ENCODE measurements around the gene TEX51. TPM values are rescaled to one million over a fixed set of nuclear protein-coding genes. Genes with fewer than 3 reads are reported as not detected.
A peak's percentile ranks its signal among the peaks of the same experiment; 100 is the strongest.

Gene TEX51
- total RNA-seq, 6 donors from 2014 or later, result not detected

DNA sequence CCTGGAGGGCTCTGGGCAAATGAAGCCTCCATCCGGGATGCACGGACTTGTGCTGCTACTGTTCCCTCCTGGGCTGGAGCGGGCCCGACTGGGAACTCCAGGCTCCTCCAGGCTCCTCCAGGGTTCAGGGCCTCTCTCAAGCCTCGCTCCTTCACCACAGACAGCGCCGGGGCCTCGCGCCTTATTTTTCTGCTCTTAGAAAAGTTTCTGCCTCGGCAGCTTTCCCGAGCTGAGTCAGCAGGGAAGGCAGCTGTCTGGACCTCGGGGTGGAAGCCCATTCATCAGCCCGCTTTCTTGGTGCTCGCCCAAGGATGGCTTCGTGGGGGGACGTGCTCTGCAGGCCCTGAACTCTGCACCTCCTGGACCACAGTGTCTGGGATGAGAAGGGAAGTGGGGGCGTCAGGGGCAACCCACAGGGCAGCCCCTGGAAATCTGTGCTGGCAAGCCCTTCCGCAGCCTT lies 12.9 kb upstream of the TEX51 start:
- H3K27ac ChIP-seq, result no peak overlapping the region
- DNase-seq, result peak in 1 of 2 donors; percentile 60

DNA sequence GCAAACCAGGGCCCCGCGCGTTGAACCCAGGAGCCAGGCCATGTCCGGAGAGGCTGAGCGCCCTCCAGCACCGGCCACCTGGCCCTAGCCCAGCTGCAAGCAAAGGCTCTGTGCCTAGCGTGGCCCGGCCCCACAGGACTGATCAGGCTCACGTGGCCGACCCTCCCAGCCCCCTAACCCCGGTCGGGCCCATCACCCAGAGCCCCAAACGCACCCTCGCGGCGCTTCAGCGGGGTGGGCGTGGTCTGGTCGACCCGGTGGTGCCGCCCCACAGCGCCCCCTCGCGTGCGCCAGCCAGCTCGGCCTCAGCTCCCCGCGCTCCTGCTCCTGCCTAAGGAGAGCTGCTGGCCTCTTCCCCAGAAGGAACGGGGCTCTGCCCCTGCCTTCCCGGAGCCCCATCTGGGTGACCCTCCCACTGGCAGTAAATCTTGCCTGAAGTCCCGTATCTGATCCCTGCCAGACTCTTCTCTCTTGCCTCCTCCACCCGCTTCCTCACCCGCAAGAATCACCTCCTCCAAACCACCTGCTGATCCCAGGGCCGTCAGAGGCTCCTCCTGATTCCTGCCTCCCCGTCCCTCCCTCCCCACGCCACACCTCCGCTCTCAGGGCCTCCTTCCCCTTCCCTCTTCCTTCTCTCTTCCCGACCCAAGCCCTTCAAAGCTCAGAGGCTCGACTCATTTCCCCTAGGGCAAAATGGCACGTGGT lies 12.3 kb upstream of the TEX51 start:
- H3K36me3 ChIP-seq, result no peaks in the 10 kb centered on the region
- H3K4me3 ChIP-seq, result peak overlapping the region in 3 of 4 donors; percentile 20 to 43 (median 36)
- peak; percentile 62 to 93 for DNase-seq
- H3K9me3 ChIP-seq, result no peaks in the 10 kb centered on the region
- peak; percentile 28 to 90 for ATAC-seq (ENCODE audit: low FRiP score in 2 of 2)
- TF ChIP-seq POLR2A (IDR thresholded peaks at IDR 0.05), result no peak
- TF ChIP-seq, protein P1, sequence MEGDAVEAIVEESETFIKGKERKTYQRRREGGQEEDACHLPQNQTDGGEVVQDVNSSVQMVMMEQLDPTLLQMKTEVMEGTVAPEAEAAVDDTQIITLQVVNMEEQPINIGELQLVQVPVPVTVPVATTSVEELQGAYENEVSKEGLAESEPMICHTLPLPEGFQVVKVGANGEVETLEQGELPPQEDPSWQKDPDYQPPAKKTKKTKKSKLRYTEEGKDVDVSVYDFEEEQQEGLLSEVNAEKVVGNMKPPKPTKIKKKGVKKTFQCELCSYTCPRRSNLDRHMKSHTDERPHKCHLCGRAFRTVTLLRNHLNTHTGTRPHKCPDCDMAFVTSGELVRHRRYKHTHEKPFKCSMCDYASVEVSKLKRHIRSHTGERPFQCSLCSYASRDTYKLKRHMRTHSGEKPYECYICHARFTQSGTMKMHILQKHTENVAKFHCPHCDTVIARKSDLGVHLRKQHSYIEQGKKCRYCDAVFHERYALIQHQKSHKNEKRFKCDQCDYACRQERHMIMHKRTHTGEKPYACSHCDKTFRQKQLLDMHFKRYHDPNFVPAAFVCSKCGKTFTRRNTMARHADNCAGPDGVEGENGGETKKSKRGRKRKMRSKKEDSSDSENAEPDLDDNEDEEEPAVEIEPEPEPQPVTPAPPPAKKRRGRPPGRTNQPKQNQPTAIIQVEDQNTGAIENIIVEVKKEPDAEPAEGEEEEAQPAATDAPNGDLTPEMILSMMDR (IDR thresholded peaks at IDR 0.05), result peak in 5 of 6 experiments; percentile 36 to 71 (median 67)
- H3K27me3 ChIP-seq, result no peaks in the 10 kb centered on the region
- no peak overlapping the region for H3K27ac ChIP-seq
- peaks cover 4 to 13% (median 9%) of the 10 kb centered on the region in 4 donors for H3K4me1 ChIP-seq
- WGBS, 2 donors, result 7 to 15% methylated on average over 13 to 16 of the region's 40 CpGs

More for the DNA sequence above, 12.9 kb upstream of the TEX51 start:
- Histone ChIP-seq H3K4me3 (peak overlapping the region in 3 of 4 donors; percentile 20 to 43 (median 36)), H3K27me3 (no peaks in the 10 kb centered on the region), H3K9me3 (no peaks in the 10 kb centered on the region), H3K4me1 (peaks cover 4 to 13% (median 9%) of the 10 kb centered on the region in 4 donors), H3K36me3 (no peaks in the 10 kb centered on the region)
- no peak for TF ChIP-seq POLR2AphosphoS5 (IDR thresholded peaks at IDR 0.05)
- no peak for TF ChIP-seq EP300 (IDR thresholded peaks at IDR 0.05)
- TF ChIP-seq, protein P1 (IDR thresholded peaks at IDR 0.05), result no peak
- TF ChIP-seq POLR2A (IDR thresholded peaks at IDR 0.05), result no peak
- ATAC-seq (ENCODE audit: low FRiP score in 2 of 2), result peak in 1 of 2 donors; percentile 58
- 60 to 69% methylated on average over 2 to 15 of the region's 18 CpGs for WGBS, 2 donors

DNA sequence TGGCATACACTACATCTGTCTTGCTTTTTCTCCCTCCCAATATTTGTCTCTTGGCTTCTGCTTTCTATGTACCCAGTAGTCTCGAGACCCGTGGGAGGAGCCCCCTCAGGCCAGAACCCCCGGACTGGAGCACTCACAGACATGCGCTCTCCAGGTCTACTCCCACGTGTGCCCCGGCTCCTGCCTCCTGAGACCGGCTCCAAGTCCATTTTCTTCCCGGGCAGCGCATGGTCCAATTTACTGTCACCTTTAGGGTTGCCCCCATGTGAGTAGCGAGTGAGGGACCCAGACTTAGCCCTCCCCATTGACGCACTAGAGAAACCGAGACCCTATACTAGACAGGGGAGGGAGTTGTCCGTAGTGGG lies 11.8 kb upstream of the TEX51 start:
- DNase-seq, result no peak
- no peaks in the 10 kb centered on the region for H3K27me3 ChIP-seq
- no peak overlapping the region for H3K27ac ChIP-seq
- no peaks in the 10 kb centered on the region for H3K36me3 ChIP-seq
- H3K4me3 ChIP-seq, result no peak overlapping the region
- H3K9me3 ChIP-seq, result no peaks in the 10 kb centered on the region
- H3K4me1 ChIP-seq, result peaks cover 4 to 13% (median 9%) of the 10 kb centered on the region in 4 donors
- no peak for ATAC-seq (ENCODE audit: low FRiP score in 2 of 2)
- TF ChIP-seq, protein P1 (IDR thresholded peaks at IDR 0.05), result no peak
- TF ChIP-seq POLR2AphosphoS5 (IDR thresholded peaks at IDR 0.05), result no peak
- no peak for TF ChIP-seq POLR2A (IDR thresholded peaks at IDR 0.05)
- TF ChIP-seq EP300 (IDR thresholded peaks at IDR 0.05), result no peak
- 78 to 85% methylated on average over 13 of the region's 13 CpGs for WGBS, 2 donors

DNA sequence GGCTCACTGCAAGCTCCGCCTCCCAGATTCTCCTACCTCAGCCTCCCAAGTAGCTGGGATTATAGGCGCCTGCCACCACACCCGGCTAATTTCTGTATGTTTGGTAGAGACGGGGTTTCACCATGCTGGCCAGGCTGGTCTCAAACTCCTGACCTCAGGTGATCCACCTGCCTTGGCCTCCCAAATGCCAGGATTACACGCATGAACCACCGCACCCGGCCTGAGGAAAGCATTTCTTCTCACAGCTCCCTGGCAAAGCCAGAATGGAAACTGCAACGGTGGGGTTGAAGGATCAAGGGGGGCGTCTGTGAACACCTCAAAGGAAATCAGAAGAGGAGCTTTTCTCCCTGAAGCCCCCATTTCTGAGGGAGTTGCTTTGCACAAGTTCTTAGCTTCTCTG lies 11.2 kb upstream of the TEX51 start:
- TF ChIP-seq EP300 (IDR thresholded peaks at IDR 0.05), result no peak
- TF ChIP-seq POLR2AphosphoS5 (IDR thresholded peaks at IDR 0.05), result no peak
- no peak for TF ChIP-seq POLR2A (IDR thresholded peaks at IDR 0.05)
- TF ChIP-seq, protein P1 (IDR thresholded peaks at IDR 0.05), result no peak
- Histone ChIP-seq H3K9me3 (no peaks in the 10 kb centered on the region), H3K36me3 (no peaks in the 10 kb centered on the region), H3K4me1 (peaks cover 4 to 13% (median 9%) of the 10 kb centered on the region in 4 donors), H3K27ac (no peak overlapping the region), H3K27me3 (no peaks in the 10 kb centered on the region), H3K4me3 (no peak overlapping the region)
- DNase-seq (peak in 1 of 2 donors; percentile 12), ATAC-seq (ENCODE audit: low FRiP score in 2 of 2) (no peak)
- WGBS, 2 donors, result 94 to 98% methylated on average over 9 of the region's 9 CpGs

DNA sequence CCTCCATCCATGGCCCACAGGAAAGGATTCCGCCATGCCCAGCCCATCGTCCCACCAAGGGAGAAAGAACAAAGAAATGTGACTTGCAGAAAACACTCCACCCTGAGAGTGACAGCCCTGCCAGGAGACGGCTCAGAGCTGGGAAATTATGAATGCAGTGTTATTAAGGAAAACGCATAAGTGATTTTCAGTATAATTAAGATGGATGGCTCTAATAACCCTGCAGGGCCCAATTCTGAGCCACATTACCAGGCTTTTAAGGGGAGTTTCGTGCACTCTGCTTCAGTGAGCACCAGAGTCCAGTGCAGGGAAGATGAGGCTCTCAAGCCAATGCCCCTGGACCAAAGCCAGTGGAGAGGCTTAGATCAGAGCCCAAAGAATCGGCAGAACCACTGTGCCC lies 10.6 kb upstream of the TEX51 start:
- peaks cover 4 to 13% (median 9%) of the 10 kb centered on the region in 4 donors for H3K4me1 ChIP-seq
- no peak overlapping the region for H3K27ac ChIP-seq
- ATAC-seq (ENCODE audit: low FRiP score in 2 of 2), result no peak
- H3K4me3 ChIP-seq, result no peak overlapping the region
- no peaks in the 10 kb centered on the region for H3K9me3 ChIP-seq
- TF ChIP-seq, protein P1 (IDR thresholded peaks at IDR 0.05), result no peak
- TF ChIP-seq POLR2AphosphoS5 (IDR thresholded peaks at IDR 0.05) (no peak), EP300 (IDR thresholded peaks at IDR 0.05) (no peak), POLR2A (IDR thresholded peaks at IDR 0.05) (no peak)
- no peaks in the 10 kb centered on the region for H3K36me3 ChIP-seq
- H3K27me3 ChIP-seq, result no peaks in the 10 kb centered on the region
- 81 to 85% methylated on average over 5 to 6 of the region's 6 CpGs for WGBS, 2 donors
- DNase-seq, result peak in 1 of 2 donors; percentile 3

Measured in upper lobe of left lung (tissue), 6 donors.